GM18517 (cell line): ENCODE data around the gene YTHDF1.

Experiments
- ATAC-seq: cut with Tn5 transposase; IDR thresholded peaks from one replicate; pipeline ENCODE4 v1.9.1; 2021; ENCODE audit warnings: mild to moderate bottlenecking, moderate library complexity; ENCODE audit not compliant: unreplicated experiment

The YTHDF1 gene

GRCh38 chr20:63186528-63187316 lies 29.2 kb downstream of the YTHDF1 start:
- no peak for ATAC-seq

- ATAC-seq, result no peak
These were observed 29.8 kb downstream of the YTHDF1 start for GRCh38 chr20:63186084-63186483.

GRCh38 chr20:63185215-63185796 lies 30.6 kb downstream of the YTHDF1 start:
- no peak for ATAC-seq

GRCh38 chr20:63183422-63184146 lies 32.3 kb downstream of the YTHDF1 start:
- ATAC-seq, result no peak

- ATAC-seq, result no peak
These were observed 33.0 kb downstream of the YTHDF1 start for GRCh38 chr20:63182946-63183415.

- no peak for ATAC-seq
These were observed 33.5 kb downstream of the YTHDF1 start for GRCh38 chr20:63182425-63182824.

GRCh38 chr20:63181226-63181625 lies 34.7 kb downstream of the YTHDF1 start:
- ATAC-seq, result no peak

- no peak for ATAC-seq
These were observed 35.3 kb downstream of the YTHDF1 start for GRCh38 chr20:63180569-63181185.

- ATAC-seq, result no peak
These were observed 36.0 kb downstream of the YTHDF1 start for GRCh38 chr20:63179687-63180568.

GRCh38 chr20:63178889-63179686 lies 36.8 kb downstream of the YTHDF1 start:
- no peak for ATAC-seq

GRCh38 chr20:63178446-63178820 lies 37.5 kb downstream of the YTHDF1 start:
- no peak for ATAC-seq

- ATAC-seq, result no peak
These were observed 38.0 kb downstream of the YTHDF1 start for GRCh38 chr20:63177785-63178445.

- ATAC-seq, result no peak
These were observed 38.7 kb downstream of the YTHDF1 start for GRCh38 chr20:63177134-63177784.

- no peak for ATAC-seq
These were observed 39.4 kb downstream of the YTHDF1 start for GRCh38 chr20:63176427-63177133.

- no peak for ATAC-seq
These were observed 39.9 kb downstream of the YTHDF1 start for GRCh38 chr20:63176034-63176426.

- ATAC-seq, result no peak
These were observed 40.7 kb downstream of the YTHDF1 start for GRCh38 chr20:63175038-63175895.
